H9 (cell line): ENCODE results near the gene PPP2CA. TPM values are rescaled to one million over a fixed set of nuclear protein-coding genes. Genes with fewer than 3 reads are reported as not detected.

ENCODE experiments used
- DNase-seq: peaks from one replicate; pipeline ENCODE4 v3.0.0-alpha.2; 2017
- H2AFZ ChIP-seq: one replicate; pipeline ENCODE4 v1.6.1; 2013; ENCODE audit warnings: mild to moderate bottlenecking, low read length, control low read depth, moderate library complexity
- H2AK5ac ChIP-seq: 2 replicates; pipeline ENCODE4 v1.6.1; 2013; ENCODE audit warnings: low read length, control low read depth, mixed read lengths; ENCODE audit not compliant: insufficient read length
- H2BK120ac ChIP-seq: one replicate; pipeline ENCODE4 v1.6.1; 2013; ENCODE audit warnings: low read depth, mild to moderate bottlenecking, low read length, control low read depth, inconsistent platforms; ENCODE audit not compliant: poor library complexity, severe bottlenecking
- H2BK12ac ChIP-seq: 2 replicates; pipeline ENCODE4 v1.6.1; 2013; ENCODE audit warnings: low read length, control low read depth, mixed read lengths, low read depth; ENCODE audit not compliant: insufficient read length
- H2BK15ac ChIP-seq: 2 replicates; pipeline ENCODE4 v1.6.1; 2013; ENCODE audit warnings: low read depth, low read length, control low read depth
- H2BK20ac ChIP-seq: one replicate; pipeline ENCODE4 v1.6.1; 2013; ENCODE audit warnings: low read depth, mild to moderate bottlenecking, low read length, control low read depth, inconsistent platforms; ENCODE audit not compliant: poor library complexity, severe bottlenecking
- H2BK5ac ChIP-seq: 2 replicates; pipeline ENCODE4 v1.6.1; 2013; ENCODE audit warnings: low read length, control low read depth, mixed read lengths; ENCODE audit not compliant: insufficient read length
- H3K14ac ChIP-seq: 2 replicates; pipeline ENCODE4 v1.6.1; 2013; ENCODE audit warnings: low read length, control low read depth; ENCODE audit not compliant: insufficient read depth
- H3K18ac ChIP-seq: 2 replicates; pipeline ENCODE4 v1.6.1; 2013; ENCODE audit warnings: low read depth, mild to moderate bottlenecking, mixed read lengths, low read length, control low read depth; ENCODE audit not compliant: insufficient read length
- H3K23ac ChIP-seq: 2 replicates; pipeline ENCODE4 v1.6.1; 2013; ENCODE audit warnings: low read length, control low read depth, mixed read lengths, low read depth; ENCODE audit not compliant: insufficient read length
- H3K23me2 ChIP-seq: 2 replicates; pipeline ENCODE4 v1.6.1; 2013; ENCODE audit warnings: low read depth, mild to moderate bottlenecking, mixed read lengths, low read length, control low read depth; ENCODE audit not compliant: insufficient read length, poor library complexity, severe bottlenecking
- H3K27ac ChIP-seq: 2 replicates; pipeline ENCODE4 v1.5.1; 2013; ENCODE audit warnings: low read length, control low read depth, mixed read lengths, low read depth; ENCODE audit not compliant: insufficient read length
- H3K27me3 ChIP-seq: 2 replicates; pipeline ENCODE4 v1.6.1; 2013; ENCODE audit warnings: low read length, control low read depth, inconsistent platforms; ENCODE audit not compliant: insufficient read depth
- H3K4ac ChIP-seq: 2 replicates; pipeline ENCODE4 v1.6.1; 2013; ENCODE audit warnings: low read depth, mild to moderate bottlenecking, control low read depth, inconsistent platforms, low read length, moderate library complexity
- H3K4me1 ChIP-seq: 2 replicates; pipeline ENCODE4 v1.6.1; 2013; ENCODE audit warnings: low read length, control low read depth, inconsistent platforms; ENCODE audit not compliant: insufficient read depth
- H3K4me2 ChIP-seq: 2 replicates; pipeline ENCODE4 v1.6.1; 2013; ENCODE audit warnings: low read length, control low read depth, mixed read lengths; ENCODE audit not compliant: insufficient read length, insufficient read depth
- H3K56ac ChIP-seq: 2 replicates; pipeline ENCODE4 v1.6.1; 2013; ENCODE audit warnings: low read depth, mild to moderate bottlenecking, mixed read lengths, low read length, control low read depth; ENCODE audit not compliant: insufficient read length
- H3K79me1 ChIP-seq: 2 replicates; pipeline ENCODE4 v1.6.1; 2013; ENCODE audit warnings: low read depth, mild to moderate bottlenecking, moderate library complexity, low read length, control low read depth, inconsistent platforms; ENCODE audit not compliant: insufficient read depth, poor library complexity, severe bottlenecking
- H3K79me2 ChIP-seq: 2 replicates; pipeline ENCODE4 v1.6.1; 2013; ENCODE audit warnings: low read length, control low read depth, inconsistent platforms; ENCODE audit not compliant: insufficient read depth
- H3K9ac ChIP-seq: 2 replicates; pipeline ENCODE4 v1.6.1; 2013; ENCODE audit warnings: low read length, control low read depth, mixed read lengths; ENCODE audit not compliant: insufficient read length; ENCODE audit errors: extremely low read depth
- H3K9me3 ChIP-seq: one replicate; pipeline ENCODE4 v1.6.1; 2013; ENCODE audit warnings: low read depth, low read length, inconsistent platforms; ENCODE audit not compliant: control insufficient read depth
- H3T11ph ChIP-seq: one replicate; pipeline ENCODE4 v1.6.1; 2013; ENCODE audit warnings: mild to moderate bottlenecking, low read length, control low read depth, inconsistent platforms
- H4K20me1 ChIP-seq: one replicate; pipeline ENCODE4 v1.6.1; 2013; ENCODE audit not compliant: control insufficient read depth, insufficient read length, insufficient read depth
- H4K5ac ChIP-seq: 2 replicates; pipeline ENCODE4 v1.6.1; 2013; ENCODE audit warnings: low read depth, mild to moderate bottlenecking, mixed read lengths, low read length, control low read depth; ENCODE audit not compliant: insufficient read length
- H4K8ac ChIP-seq: replicated peaks from 2 replicates; pipeline ENCODE4 v1.6.1; 2013; ENCODE audit warnings: low read length, control low read depth, mixed read lengths, low read depth; ENCODE audit not compliant: insufficient read length
- H4K91ac ChIP-seq: 2 replicates; pipeline ENCODE4 v1.6.1; 2013; ENCODE audit warnings: low read depth, mild to moderate bottlenecking, moderate library complexity, mixed read lengths, low read length, control low read depth; ENCODE audit not compliant: insufficient read length
- H3K27ac Mint-ChIP-seq, 3 experiments: 2 replicates in 2 of 3; 3 replicates in 1 of 3; pipeline ENCODE4 v1.8.0; 2020 to 2021; ENCODE audit warnings: mixed read lengths in 3 of 3, mild to moderate bottlenecking in 1 of 3, moderate library complexity in 1 of 3
- H3K27me3 Mint-ChIP-seq: 2 replicates; pipeline ENCODE4 v1.8.0; 2021; ENCODE audit warnings: low read depth, mild to moderate bottlenecking, moderate library complexity, mixed read lengths
- H3K36me3 Mint-ChIP-seq, 3 experiments: 2 replicates in 2 of 3; 3 replicates in 1 of 3; pipeline ENCODE4 v1.8.0; 2020 to 2021; ENCODE audit warnings: low read depth in 3 of 3, mixed read lengths in 3 of 3; ENCODE audit not compliant: insufficient read depth in 1 of 3
- H3K4me1 Mint-ChIP-seq, 2 experiments: 2 replicates each; pipeline ENCODE4 v1.8.0; 2020; ENCODE audit warnings: mixed read lengths in 2 of 2
- H3K4me3 Mint-ChIP-seq, 2 experiments: 2 replicates in 1 of 2; 3 replicates in 1 of 2; pipeline ENCODE4 v1.8.0; 2020 to 2021; ENCODE audit warnings: mild to moderate bottlenecking in 2 of 2, mixed read lengths in 2 of 2, moderate library complexity in 1 of 2
- H3K9me3 Mint-ChIP-seq, 2 experiments: 2 replicates in 1 of 2; 3 replicates in 1 of 2; pipeline ENCODE4 v1.8.0; 2020; ENCODE audit warnings: mild to moderate bottlenecking in 2 of 2, mixed read lengths in 2 of 2, moderate library complexity in 1 of 2
- CTCF ChIP-seq: fragments of 200-600 bp; sonication (generic); conservative IDR thresholded peaks from 3 replicates; pipeline ENCODE4 v1.8.0; 2021; ENCODE audit warnings: antibody characterized with exemption, mild to moderate bottlenecking
- WGBS: extraction: QIAGEN DNeasy Blood & Tissue Kit; methylation state at CpG from one replicate; pipeline ENCODE4 v1.1.7; 2013; ENCODE audit warnings: missing lambda C conversion rate, low lambda C conversion rate, mixed read lengths; ENCODE audit not compliant: insufficient read length; ENCODE audit errors: extremely low coverage; 5-methylcytosine and 5-hydroxymethylcytosine counted together
- total RNA-seq: library from RNA; stranded (reverse); gene quantifications from 2 replicates; pipeline ENCODE4 v1.2.1, GENCODE V29; 2021

Gene PPP2CA
- total RNA-seq, 1 experiment from 2014 or later, result 244 TPM

- H3K79me2 ChIP-seq, result no peaks in the 10 kb centered on the region
- no peak overlapping the region for H3T11ph ChIP-seq
- H4K8ac ChIP-seq, result no peak overlapping the region
- H3K9ac ChIP-seq, result no peak overlapping the region
- H2AK5ac ChIP-seq, result no peak overlapping the region
- no peak overlapping the region for H3K18ac ChIP-seq
- Mint-ChIP-seq H3K4me1 (peaks cover 38 to 40% of the 10 kb centered on the region in 2 experiments), H3K9me3 (no peaks in the 10 kb centered on the region; a peak in 1 of 5 replicates), H3K4me3 (peak overlapping the region in 1 of 2 experiments; percentile 53; a peak in 1 of 5 replicates), H3K27me3 (no peaks in the 10 kb centered on the region), H3K36me3 (no peaks in the 10 kb centered on the region), H3K27ac (peak overlapping the region in 2 of 3 experiments; percentile 17 to 79; a peak in 2 of 7 replicates)
- no peaks in the 10 kb centered on the region for H3K79me1 ChIP-seq
- H2BK15ac ChIP-seq, result no peak overlapping the region
- H3K56ac ChIP-seq, result no peak overlapping the region
- no peaks in the 10 kb centered on the region for H4K20me1 ChIP-seq
- no peak overlapping the region for H2AFZ ChIP-seq
- H4K91ac ChIP-seq, result no peak overlapping the region
- H2BK120ac ChIP-seq, result no peak overlapping the region
- no peaks in the 10 kb centered on the region for H3K9me3 ChIP-seq
- DNase-seq, result peak; percentile 60
- H2BK20ac ChIP-seq, result no peak overlapping the region
- no peak overlapping the region for H3K4ac ChIP-seq
- H3K14ac ChIP-seq, result no peak overlapping the region
- H3K4me2 ChIP-seq, result no peak overlapping the region
- H4K5ac ChIP-seq, result no peak overlapping the region
- no peak overlapping the region for H3K27ac ChIP-seq
- H3K27me3 ChIP-seq, result no peaks in the 10 kb centered on the region
- H3K4me1 ChIP-seq, result peaks cover 8% of the 10 kb centered on the region; the same call in 1 of the 2 replicates
- no peak for TF ChIP-seq CTCF
- no peaks in the 10 kb centered on the region for H3K23me2 ChIP-seq
- no peak overlapping the region for H2BK5ac ChIP-seq
- WGBS, result no CpG with 5 or more reads among the region's 6 CpGs
- H2BK12ac ChIP-seq, result no peak overlapping the region
- no peak overlapping the region for H3K23ac ChIP-seq
Measured at GRCh38 chr5:134247428-134248224, 21.8 kb upstream of the PPP2CA start.
